Duodenal mucosa (tissue), 2 donors: ENCODE measurements around the gene SLC44A3.
"Not testable (repeated sequence)": the region's sequence is repeated elsewhere in the genome, so short reads cannot be mapped to it uniquely, and the experiment has no call there.

Source experiments
- H3K27ac ChIP-seq: one replicate; pipeline ENCODE4 v1.7.0; 2013; ENCODE audit warnings: low read depth, low read length
- H3K27me3 ChIP-seq, 2 donors: one replicate each; pipeline ENCODE4 v1.7.0; 2013; ENCODE audit warnings: low read length in 2 of 2, control low read depth in 1 of 2; ENCODE audit not compliant: insufficient read depth in 2 of 2, control insufficient read depth in 1 of 2
- H3K36me3 ChIP-seq, 2 donors: one replicate each; pipeline ENCODE4 v1.7.0; 2013; ENCODE audit warnings: low read length in 2 of 2, control low read depth in 1 of 2; ENCODE audit not compliant: insufficient read depth in 2 of 2, control insufficient read depth in 1 of 2
- H3K4me1 ChIP-seq, 2 donors: one replicate each; pipeline ENCODE4 v1.7.0; 2013; ENCODE audit warnings: low read length in 2 of 2, control low read depth in 1 of 2; ENCODE audit not compliant: insufficient read depth in 2 of 2, control insufficient read depth in 1 of 2
- H3K4me3 ChIP-seq, 2 donors: one replicate each; pipeline ENCODE4 v1.7.0; 2013; ENCODE audit warnings: low read length in 2 of 2, low read depth in 1 of 2
- H3K9ac ChIP-seq, 2 donors: one replicate each; pipeline ENCODE4 v1.7.0; 2013; ENCODE audit warnings: low read length in 2 of 2, low read depth in 1 of 2
- H3K9me3 ChIP-seq, 2 donors: one replicate each; pipeline ENCODE4 v1.7.0; 2013; ENCODE audit warnings: low read length in 2 of 2, control low read depth in 1 of 2; ENCODE audit not compliant: control insufficient read depth in 1 of 2

Gene SLC44A3

DNA sequence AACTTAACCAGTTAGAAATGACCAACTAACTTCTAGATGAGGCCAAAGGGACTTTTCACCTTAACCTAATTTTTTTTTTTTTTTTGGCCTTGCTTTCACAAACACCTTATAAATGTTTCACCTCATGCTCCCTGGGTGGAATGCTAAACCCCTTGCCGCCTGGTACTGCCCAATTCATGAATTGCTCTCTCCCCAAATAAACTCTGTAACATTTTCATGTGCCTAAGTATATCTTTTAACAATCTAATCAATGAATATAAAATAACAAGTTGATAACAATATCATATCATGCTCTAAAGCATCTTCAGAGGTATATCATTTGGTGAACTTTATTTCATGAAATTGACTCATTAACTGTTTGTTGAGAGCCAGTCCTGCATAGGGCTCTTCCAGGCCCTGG lies 117.7 kb downstream of the SLC44A3 start:
- Histone ChIP-seq H3K36me3 (peaks cover 0 to 8% of the 10 kb centered on the region in 2 donors), H3K4me1 (peaks cover 2 to 15% of the 10 kb centered on the region in 2 donors), H3K9me3 (no peaks in the 10 kb centered on the region), H3K27ac (no peak overlapping the region), H3K9ac (no peak overlapping the region), H3K27me3 (no peaks in the 10 kb centered on the region), H3K4me3 (no peak overlapping the region)

DNA sequence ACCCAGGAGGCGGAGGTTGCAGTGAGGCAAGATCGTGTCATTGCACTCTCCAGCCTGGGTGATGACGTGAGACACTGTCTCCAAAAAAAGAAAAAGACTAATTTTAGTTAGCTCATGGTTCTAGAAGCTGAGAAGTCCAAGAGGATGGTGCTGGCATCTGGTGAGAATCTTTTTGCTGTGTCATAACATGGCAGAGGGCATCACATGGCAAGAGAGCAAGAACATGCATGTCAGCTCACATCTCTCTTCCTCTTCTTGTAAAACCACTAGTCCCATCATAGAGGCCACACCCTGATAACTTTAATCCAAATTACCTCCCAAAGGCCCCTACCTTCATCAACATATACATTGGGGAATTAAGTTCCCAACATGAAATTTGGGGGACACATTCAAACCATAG lies 120.6 kb downstream of the SLC44A3 start:
- peaks cover 18 to 37% of the 10 kb centered on the region in 2 donors for H3K4me1 ChIP-seq
- no peaks in the 10 kb centered on the region for H3K27me3 ChIP-seq
- no peaks in the 10 kb centered on the region for H3K9me3 ChIP-seq
- H3K4me3 ChIP-seq = no peak overlapping the region
- H3K27ac ChIP-seq = no peak overlapping the region
- H3K36me3 ChIP-seq = no peaks in the 10 kb centered on the region
- H3K9ac ChIP-seq = no peak overlapping the region

DNA sequence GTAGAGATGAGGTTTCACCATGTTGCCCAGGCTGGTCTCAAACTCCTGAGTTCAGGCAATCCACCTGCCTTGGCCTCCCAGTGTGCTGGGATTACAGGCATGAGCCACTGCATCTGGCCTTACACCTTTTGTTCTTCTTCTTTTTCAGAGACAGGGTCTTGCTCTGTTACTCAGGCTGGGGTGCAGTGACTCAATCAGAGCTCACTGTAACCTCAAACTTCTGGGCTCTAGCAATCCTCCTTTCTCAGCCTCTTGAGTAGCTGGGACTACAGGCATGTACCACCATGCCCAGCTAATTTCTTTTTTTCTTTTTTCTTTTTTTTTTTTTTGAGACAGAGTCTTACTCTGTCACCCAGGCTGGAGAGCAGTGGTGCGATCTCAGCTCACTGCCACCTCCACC lies 121.3 kb downstream of the SLC44A3 start:
- peaks cover 20 to 43% of the 10 kb centered on the region in 2 donors for H3K4me1 ChIP-seq
- H3K9me3 ChIP-seq, H3K4me3 ChIP-seq, H3K36me3 ChIP-seq, H3K9ac ChIP-seq, H3K27ac ChIP-seq, H3K27me3 ChIP-seq: not testable (repeated sequence)

DNA sequence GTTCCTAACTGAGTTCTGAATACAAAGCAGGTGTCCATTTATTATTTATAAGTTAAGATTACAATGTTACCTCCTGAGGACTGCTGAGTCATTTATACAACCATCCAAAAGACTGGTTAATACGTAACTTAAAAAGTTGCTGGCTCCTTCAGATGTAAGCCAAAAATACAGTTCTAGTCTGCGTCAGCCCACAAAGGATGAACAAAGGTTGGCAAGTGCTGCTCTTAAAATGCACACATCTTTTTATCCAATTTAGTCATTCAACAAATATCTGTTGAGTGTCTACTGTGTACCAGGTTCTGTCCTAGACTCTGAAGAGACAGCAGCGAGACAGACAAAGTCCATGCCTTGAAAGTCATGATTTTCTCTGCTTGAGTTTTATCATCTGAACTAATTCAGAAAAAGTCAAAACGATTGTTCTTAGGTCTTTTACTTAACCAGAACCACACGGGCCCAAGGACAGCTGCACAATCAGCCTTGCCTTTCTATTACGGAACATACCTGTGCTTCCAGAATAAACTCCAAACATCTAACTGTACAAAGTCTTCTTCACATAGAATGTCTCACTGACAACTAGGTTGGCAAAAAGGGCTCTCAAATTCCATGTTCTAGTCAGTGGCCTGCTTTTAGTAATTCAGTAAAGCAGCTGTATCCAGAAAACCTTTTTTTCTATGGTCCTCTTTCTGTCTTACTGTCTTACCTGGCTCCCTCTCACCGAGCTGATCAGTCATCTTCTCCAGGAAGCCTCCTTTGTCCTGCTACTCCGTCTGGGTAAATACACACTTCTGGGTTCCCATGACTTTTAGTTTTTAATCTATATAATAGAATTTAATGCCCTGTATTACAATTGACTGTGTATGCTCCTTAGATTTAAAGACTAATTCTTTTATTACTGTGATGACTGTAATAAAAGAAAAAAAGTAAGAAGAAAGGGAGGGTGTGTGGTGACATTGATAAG lies 122.3 kb downstream of the SLC44A3 start:
- H3K36me3 ChIP-seq = no peaks in the 10 kb centered on the region
- no peaks in the 10 kb centered on the region for H3K27me3 ChIP-seq
- peak overlapping the region in 1 of 2 donors; percentile 5 for H3K4me3 ChIP-seq
- no peak overlapping the region for H3K27ac ChIP-seq
- H3K4me1 ChIP-seq = peaks cover 30 to 45% of the 10 kb centered on the region in 2 donors
- no peak overlapping the region for H3K9ac ChIP-seq
- no peaks in the 10 kb centered on the region for H3K9me3 ChIP-seq
